Osteocyte (in vitro differentiated cells): Measurements from ENCODE around the gene AKT2. TPM values are rescaled to one million over a fixed set of nuclear protein-coding genes. Genes with fewer than 3 reads are reported as not detected.

Experiments used
- DNase-seq: peaks from one replicate; pipeline ENCODE4 v3.0.0; 2021; ENCODE audit warnings: mixed read lengths; ENCODE audit not compliant: unreplicated experiment; ENCODE audit errors: extremely low spot score
- H3K27ac Mint-ChIP-seq: one replicate; pipeline ENCODE4 v1.8.0; 2021; ENCODE audit warnings: mild to moderate bottlenecking, mixed read lengths; ENCODE audit not compliant: unreplicated experiment
- H3K27me3 Mint-ChIP-seq: one replicate; pipeline ENCODE4 v1.8.0; 2021; ENCODE audit warnings: mixed read lengths; ENCODE audit not compliant: unreplicated experiment
- H3K36me3 Mint-ChIP-seq: one replicate; pipeline ENCODE4 v1.8.0; 2021; ENCODE audit warnings: mixed read lengths; ENCODE audit not compliant: unreplicated experiment
- H3K4me1 Mint-ChIP-seq: one replicate; pipeline ENCODE4 v1.8.0; 2021; ENCODE audit warnings: mixed read lengths; ENCODE audit not compliant: unreplicated experiment
- H3K4me3 Mint-ChIP-seq: one replicate; pipeline ENCODE4 v1.8.0; 2021; ENCODE audit warnings: mild to moderate bottlenecking, moderate library complexity, mixed read lengths; ENCODE audit not compliant: unreplicated experiment
- H3K9me3 Mint-ChIP-seq: one replicate; pipeline ENCODE4 v1.8.0; 2021; ENCODE audit warnings: mixed read lengths; ENCODE audit not compliant: unreplicated experiment
- total RNA-seq: library from RNA; stranded (reverse); gene quantifications from 2 replicates; pipeline ENCODE4 v1.2.1, GENCODE V29; 2021
- TF ChIP-seq, protein P1 (sequence below): fragments of 200-600 bp; sonication (generic); IDR thresholded peaks from 2 replicates; pipeline ENCODE4 v1.5.0; 2021; ENCODE audit warnings: antibody characterized with exemption, mild to moderate bottlenecking, moderate library complexity

AKT2 gene
- total RNA-seq, 1 donor from 2014 or later, result 152 TPM

DNA sequence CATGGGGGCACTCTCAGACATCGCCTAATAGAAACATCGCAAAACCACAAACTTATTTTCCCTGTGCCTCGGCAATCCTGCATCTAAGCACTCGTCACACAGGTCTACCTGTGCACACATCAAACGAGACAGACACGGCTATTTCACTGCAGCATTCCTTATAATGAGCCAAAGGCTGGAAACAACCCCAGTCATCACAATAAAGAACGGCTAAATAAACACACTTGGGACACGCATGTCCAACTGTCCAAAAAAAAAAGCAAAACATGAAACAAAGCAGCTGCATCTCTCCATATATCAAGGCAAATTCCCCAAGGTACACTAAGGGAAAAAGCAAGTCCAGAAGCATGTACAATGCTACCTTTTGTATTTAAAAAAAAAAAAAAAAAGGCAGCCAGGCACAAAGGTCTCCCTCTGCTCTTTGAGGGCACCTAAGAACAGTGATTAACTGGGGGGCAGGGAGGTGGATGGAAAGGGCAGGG lies 31.5 kb downstream of the AKT2 start:
- no peak for DNase-seq
- H3K4me3 Mint-ChIP-seq, result peak overlapping the region; percentile 12
- TF ChIP-seq, protein P1, sequence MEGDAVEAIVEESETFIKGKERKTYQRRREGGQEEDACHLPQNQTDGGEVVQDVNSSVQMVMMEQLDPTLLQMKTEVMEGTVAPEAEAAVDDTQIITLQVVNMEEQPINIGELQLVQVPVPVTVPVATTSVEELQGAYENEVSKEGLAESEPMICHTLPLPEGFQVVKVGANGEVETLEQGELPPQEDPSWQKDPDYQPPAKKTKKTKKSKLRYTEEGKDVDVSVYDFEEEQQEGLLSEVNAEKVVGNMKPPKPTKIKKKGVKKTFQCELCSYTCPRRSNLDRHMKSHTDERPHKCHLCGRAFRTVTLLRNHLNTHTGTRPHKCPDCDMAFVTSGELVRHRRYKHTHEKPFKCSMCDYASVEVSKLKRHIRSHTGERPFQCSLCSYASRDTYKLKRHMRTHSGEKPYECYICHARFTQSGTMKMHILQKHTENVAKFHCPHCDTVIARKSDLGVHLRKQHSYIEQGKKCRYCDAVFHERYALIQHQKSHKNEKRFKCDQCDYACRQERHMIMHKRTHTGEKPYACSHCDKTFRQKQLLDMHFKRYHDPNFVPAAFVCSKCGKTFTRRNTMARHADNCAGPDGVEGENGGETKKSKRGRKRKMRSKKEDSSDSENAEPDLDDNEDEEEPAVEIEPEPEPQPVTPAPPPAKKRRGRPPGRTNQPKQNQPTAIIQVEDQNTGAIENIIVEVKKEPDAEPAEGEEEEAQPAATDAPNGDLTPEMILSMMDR, result no peak
- no peaks in the 10 kb centered on the region for H3K9me3 Mint-ChIP-seq
- H3K27ac Mint-ChIP-seq, result peak overlapping the region; percentile 45
- peaks cover 39% of the 10 kb centered on the region for H3K36me3 Mint-ChIP-seq
- H3K4me1 Mint-ChIP-seq, result peaks cover 40% of the 10 kb centered on the region
- no peaks in the 10 kb centered on the region for H3K27me3 Mint-ChIP-seq

DNA sequence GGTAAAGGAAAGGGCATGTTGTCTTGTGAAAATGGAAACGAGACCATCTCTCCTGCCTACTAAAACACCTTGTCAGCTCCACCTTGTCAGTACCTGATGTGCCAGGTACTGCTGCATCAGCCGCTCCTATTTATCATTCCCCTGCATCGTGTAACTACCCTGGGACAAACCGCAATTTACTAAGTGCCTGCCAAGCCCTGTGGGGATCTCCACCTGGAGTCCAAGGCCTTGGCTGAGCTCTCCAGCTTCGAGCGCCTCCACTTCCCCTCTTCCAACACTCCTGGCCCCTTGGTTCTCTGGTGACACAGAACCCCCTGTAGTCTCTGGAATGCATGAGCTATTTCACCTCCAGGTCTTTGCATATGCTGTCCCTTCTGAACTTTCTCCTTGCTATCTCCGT lies 32.8 kb downstream of the AKT2 start:
- peak overlapping the region; percentile 57 for H3K27ac Mint-ChIP-seq
- H3K9me3 Mint-ChIP-seq, result no peaks in the 10 kb centered on the region
- no peaks in the 10 kb centered on the region for H3K27me3 Mint-ChIP-seq
- peaks cover 41% of the 10 kb centered on the region for H3K36me3 Mint-ChIP-seq
- H3K4me1 Mint-ChIP-seq, result peaks cover 38% of the 10 kb centered on the region
- DNase-seq, result no peak
- TF ChIP-seq, protein P1, result no peak
- no peak overlapping the region for H3K4me3 Mint-ChIP-seq

DNA sequence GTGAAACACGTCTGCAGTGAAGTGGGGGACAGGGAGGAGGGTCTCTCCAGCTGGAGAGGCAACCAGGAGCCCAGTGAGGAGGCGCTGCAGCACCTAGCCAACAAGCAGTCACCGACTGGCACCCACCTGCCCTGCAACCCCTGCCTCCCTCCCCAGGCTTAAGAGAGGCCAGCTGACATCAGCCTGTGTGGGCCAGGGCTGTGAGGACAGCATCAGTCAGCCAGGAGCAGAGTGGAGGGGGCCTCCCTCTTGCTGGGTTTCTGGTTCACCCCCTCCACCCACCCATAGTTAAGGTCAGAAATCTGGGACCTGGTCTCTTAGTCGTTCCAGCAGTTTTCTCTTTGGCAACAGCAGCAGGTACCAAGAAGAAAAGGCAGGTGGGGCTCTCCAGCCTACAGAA lies 33.2 kb downstream of the AKT2 start:
- no peak overlapping the region for H3K4me3 Mint-ChIP-seq
- H3K36me3 Mint-ChIP-seq, result peaks cover 41% of the 10 kb centered on the region
- H3K4me1 Mint-ChIP-seq, result peaks cover 38% of the 10 kb centered on the region
- no peak for DNase-seq
- H3K9me3 Mint-ChIP-seq, result no peaks in the 10 kb centered on the region
- TF ChIP-seq, protein P1, result no peak
- no peaks in the 10 kb centered on the region for H3K27me3 Mint-ChIP-seq
- no peak overlapping the region for H3K27ac Mint-ChIP-seq

DNA sequence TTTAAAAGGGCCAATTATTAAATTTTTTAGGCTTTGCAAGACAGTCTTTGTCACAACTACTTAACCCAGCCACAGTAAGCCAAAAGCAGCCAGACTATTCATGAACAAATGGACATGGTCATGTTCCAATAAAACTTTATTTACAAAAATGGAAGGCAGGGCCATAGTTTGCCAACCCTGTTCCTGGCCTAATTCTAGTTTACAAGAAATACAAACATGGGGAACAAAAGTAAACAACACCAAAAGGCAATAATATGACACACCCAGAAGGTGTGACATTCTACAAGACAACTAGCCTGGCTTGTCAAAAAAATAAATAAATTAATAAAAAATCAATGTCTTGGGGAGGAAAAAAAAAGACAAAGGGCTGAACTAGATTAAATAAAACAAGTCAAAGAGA lies 33.9 kb downstream of the AKT2 start:
- no peak overlapping the region for H3K4me3 Mint-ChIP-seq
- H3K27ac Mint-ChIP-seq, result no peak overlapping the region
- no peak for DNase-seq
- TF ChIP-seq, protein P1, result no peak
- peaks cover 39% of the 10 kb centered on the region for H3K36me3 Mint-ChIP-seq
- no peaks in the 10 kb centered on the region for H3K9me3 Mint-ChIP-seq
- peaks cover 38% of the 10 kb centered on the region for H3K4me1 Mint-ChIP-seq
- H3K27me3 Mint-ChIP-seq, result no peaks in the 10 kb centered on the region

DNA sequence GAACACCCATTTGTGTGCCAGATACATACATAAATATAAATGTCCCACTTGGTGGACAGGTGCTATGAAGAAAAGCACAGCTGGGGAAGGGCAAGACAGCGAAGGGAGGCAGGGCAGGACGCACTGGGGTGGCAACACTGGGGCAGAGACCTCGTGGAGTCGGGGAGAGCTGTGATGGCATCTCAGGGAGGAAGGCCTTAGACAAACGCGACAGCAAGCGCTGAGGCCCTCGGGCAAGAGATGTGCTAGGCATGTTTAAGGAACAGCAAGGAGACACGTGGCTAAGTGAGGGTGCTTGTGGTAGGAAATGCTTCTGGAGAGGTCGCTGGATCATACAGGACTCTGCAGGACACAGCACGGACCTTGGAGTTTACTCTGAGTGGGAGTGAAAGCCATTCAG lies 35.4 kb downstream of the AKT2 start:
- peak overlapping the region; percentile 39 for H3K27ac Mint-ChIP-seq
- no peaks in the 10 kb centered on the region for H3K9me3 Mint-ChIP-seq
- no peak for DNase-seq
- H3K27me3 Mint-ChIP-seq, result no peaks in the 10 kb centered on the region
- no peak overlapping the region for H3K4me3 Mint-ChIP-seq
- TF ChIP-seq, protein P1, result no peak
- H3K36me3 Mint-ChIP-seq, result peaks cover 25% of the 10 kb centered on the region
- peaks cover 42% of the 10 kb centered on the region for H3K4me1 Mint-ChIP-seq
